ENCODE measurements around the gene MYD88.

- TF ChIP-seq CTCF (IDR thresholded peaks at IDR 0.05) (no peak), EP300 (IDR thresholded peaks at IDR 0.05) (no peak)
Measured at GRCh38 chr3:38167591-38167990, 29.1 kb downstream of the MYD88 start.
